ENCODE measurements around the gene LASP1. TPM values are rescaled to one million over a fixed set of nuclear protein-coding genes. Genes with fewer than 3 reads are reported as not detected.
A peak's percentile ranks its signal among the peaks of the same experiment; 100 is the strongest.

LASP1 gene, protein sequence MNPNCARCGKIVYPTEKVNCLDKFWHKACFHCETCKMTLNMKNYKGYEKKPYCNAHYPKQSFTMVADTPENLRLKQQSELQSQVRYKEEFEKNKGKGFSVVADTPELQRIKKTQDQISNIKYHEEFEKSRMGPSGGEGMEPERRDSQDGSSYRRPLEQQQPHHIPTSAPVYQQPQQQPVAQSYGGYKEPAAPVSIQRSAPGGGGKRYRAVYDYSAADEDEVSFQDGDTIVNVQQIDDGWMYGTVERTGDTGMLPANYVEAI
- total RNA-seq (2012; rRNA removed), result 79.8 and 113 TPM in 2 replicates
- 262 and 304 TPM in 2 replicates for polyA plus RNA-seq (2012; rRNA removed)
- polyA plus RNA-seq (2012; cell fraction: cytosol; rRNA removed), result 126 and 206 TPM in 2 replicates
- polyA plus RNA-seq (2012; cell fraction: nucleus; rRNA removed; ENCODE audit: low replicate concordance), result 161 and 251 TPM in 2 replicates
- Bru-seq, nascent RNA, result percentile 98 among the genes with signal in this experiment
- percentile 99 among the genes with signal in this experiment for BruChase-seq, experiment 1, labeled RNA remaining after a 6-hour chase
- BruChase-seq, experiment 2, labeled RNA remaining after a 2-hour chase, result percentile 97 among the genes with signal in this experiment
- long read RNA-seq, full-length matches to known transcripts, result 123 of 493 reads
- long read RNA-seq, partial matches to known transcripts, result 357 of 493 reads
- long read RNA-seq, other reads (novel, unspliced or antisense), result 13 of 493 reads

DNA sequence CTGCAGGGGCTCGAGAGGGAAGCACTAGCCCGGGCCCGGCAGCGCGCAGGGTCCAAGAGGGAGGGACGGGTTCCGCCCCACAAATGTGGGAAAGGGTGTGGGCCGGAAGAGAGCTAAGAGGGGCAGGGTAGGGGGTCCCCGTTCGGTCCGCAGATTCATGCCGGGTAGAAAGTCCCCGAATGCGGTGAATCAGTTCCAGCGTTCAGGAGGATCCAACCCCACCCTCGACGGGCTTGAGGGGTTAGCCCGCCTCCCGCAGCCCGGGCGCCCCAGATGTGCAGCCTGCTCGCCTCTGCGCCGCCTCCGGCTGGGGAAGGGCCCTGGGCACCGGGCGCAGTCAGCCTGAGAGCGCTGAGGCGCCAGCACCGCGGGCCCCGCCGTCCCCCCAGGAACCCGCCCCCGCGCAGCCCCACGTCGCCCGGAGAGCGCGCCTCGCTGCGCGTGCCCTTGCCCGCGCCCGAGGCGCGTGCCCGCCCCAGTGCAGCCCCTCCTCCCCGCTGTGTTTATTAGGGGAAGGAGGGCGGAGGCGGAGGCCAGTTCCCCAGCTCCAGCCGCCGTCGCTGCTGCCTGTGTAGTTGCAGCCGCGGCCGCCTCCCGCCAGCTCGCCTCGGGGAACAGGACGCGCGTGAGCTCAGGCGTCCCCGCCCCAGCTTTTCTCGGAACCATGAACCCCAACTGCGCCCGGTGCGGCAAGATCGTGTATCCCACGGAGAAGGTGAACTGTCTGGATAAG lies at the start of gene LASP1:
LASP1 (plus strand) TSS at position 533 of the 733 bp plus-strand sequence; CDS start at position 665, 132 bp downstream.
- Histone ChIP-seq H3K36me3 (ENCODE audit: control insufficient read depth, insufficient read depth, low read length) (peaks cover 26% of the 10 kb centered on the region), H2BK20ac (ENCODE audit: low read depth, low read length) (peak within 1 kb of the TSS; percentile 74), H3K18ac (ENCODE audit: low read depth, low read length) (peak within 1 kb of the TSS; percentile 83), H3K79me1 (ENCODE audit: low read depth in 1 of 2, low read length in 2 of 2) (peaks cover 0 to 39% of the 10 kb centered on the region in 2 experiments; a peak in 2 of 4 replicates), H3K4me2 (ENCODE audit: low read depth, low read length) (peak within 1 kb of the TSS; percentile 94), H4K5ac (ENCODE audit: low read depth, low read length) (peak within 1 kb of the TSS; percentile 80), H3K27ac (ENCODE audit: insufficient read depth, low read length) (peak within 1 kb of the TSS; percentile 96), H2AK5ac (ENCODE audit: low read depth, low read length) (peak within 1 kb of the TSS; percentile 96), H3K4me3 (ENCODE audit: insufficient read depth, low read depth, low read length) (peak within 1 kb of the TSS; percentile 90), H3K14ac (replicated peaks; ENCODE audit: low read depth, low read length) (peak within 1 kb of the TSS; percentile 96), H2BK120ac (ENCODE audit: low read depth, low read length) (peak within 1 kb of the TSS; percentile 91), H4K8ac (ENCODE audit: low read depth in 2 of 2, low read length in 2 of 2) (peak within 1 kb of the TSS; percentile 81 to 94), H3K4me1 (ENCODE audit: control insufficient read depth, insufficient read depth, low read length) (peaks cover 31% of the 10 kb centered on the region), H3K9me1 (ENCODE audit: insufficient read depth, low read length) (peaks cover 31% of the 10 kb centered on the region), H3K9me3 (ENCODE audit: control insufficient read depth, insufficient read depth, low read length) (no peaks in the 10 kb centered on the region), H3K27me3 (ENCODE audit: control insufficient read depth, insufficient read depth, low read length) (no peaks in the 10 kb centered on the region), H3K9ac (ENCODE audit: low read depth, low read length) (peak within 1 kb of the TSS; percentile 97), H2AK9ac (replicated peaks; ENCODE audit: low read depth, low read length, poor library complexity) (peak within 1 kb of the TSS; percentile 100), H2BK15ac (ENCODE audit: low read depth, low read length) (peak within 1 kb of the TSS; percentile 92; the same call in 1 of the 3 replicates), H3K23ac (ENCODE audit: low read depth, low read length) (peak within 1 kb of the TSS; percentile 97), H2AFZ (replicated peaks; ENCODE audit: low read length, poor library complexity) (peak within 1 kb of the TSS; percentile 95), H3K56ac (ENCODE audit: extremely low read depth, insufficient read depth, low read length) (peak within 1 kb of the TSS; percentile 98), H4K91ac (ENCODE audit: insufficient read depth, low read depth, low read length) (peak within 1 kb of the TSS; percentile 91), H4K20me1 (ENCODE audit: insufficient read depth, low read length) (peaks cover 42% of the 10 kb centered on the region), H3K4ac (ENCODE audit: low read depth, low read length) (peak within 1 kb of the TSS; percentile 97), H2BK5ac (ENCODE audit: low read depth, low read length, poor library complexity, severe bottlenecking) (peak within 1 kb of the TSS; percentile 90)
- ATAC-seq (ENCODE audit: low read depth) (peak; percentile 58), DNase-seq (peak; percentile 87)
- intact Hi-C loops (cut with micrococcal nuclease) (loop anchor here (1.0 to 5.0 kb wide), 4 partner anchors 13 to 284 kb away; partner anchors contain the start of gene PSMB3), in situ Hi-C loops (cut with MboI; ENCODE audit: low sequenced_read_pairs) (no loop called here), dilution Hi-C loops (cut with HindIII; ENCODE audit: low sequenced_read_pairs, unreplicated experiment) (no loop called here)
- TF ChIP-seq POLR2A (IDR thresholded peaks at IDR 0.05; ENCODE audit: low read depth, low read length) (peak; percentile 98), RAD21 (IDR thresholded peaks at IDR 0.05; ENCODE audit: low read length) (no peak; the same call in 1 of the 2 replicates), NFE2L2 (IDR thresholded peaks at IDR 0.05; ENCODE audit: low read depth, low read length) (no peak), MXI1 (IDR thresholded peaks at IDR 0.05; ENCODE audit: borderline replicate concordance, low read depth, low read length) (peak; percentile 82), BHLHE40 (IDR thresholded peaks at IDR 0.05; ENCODE audit: low read depth, low read length) (peak; percentile 27; the same call in 1 of the 2 replicates), FOS (IDR thresholded peaks at IDR 0.05; ENCODE audit: low read depth, low read length) (no peak), MAFK (IDR thresholded peaks at IDR 0.05; ENCODE audit: low read depth, low read length) (no peak), MAZ (IDR thresholded peaks at IDR 0.05; ENCODE audit: borderline replicate concordance, low read depth, low read length) (peak; percentile 94)
- TF ChIP-seq, protein P1, sequence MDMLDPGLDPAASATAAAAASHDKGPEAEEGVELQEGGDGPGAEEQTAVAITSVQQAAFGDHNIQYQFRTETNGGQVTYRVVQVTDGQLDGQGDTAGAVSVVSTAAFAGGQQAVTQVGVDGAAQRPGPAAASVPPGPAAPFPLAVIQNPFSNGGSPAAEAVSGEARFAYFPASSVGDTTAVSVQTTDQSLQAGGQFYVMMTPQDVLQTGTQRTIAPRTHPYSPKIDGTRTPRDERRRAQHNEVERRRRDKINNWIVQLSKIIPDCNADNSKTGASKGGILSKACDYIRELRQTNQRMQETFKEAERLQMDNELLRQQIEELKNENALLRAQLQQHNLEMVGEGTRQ (IDR thresholded peaks at IDR 0.05; ENCODE audit: low read depth, low read length), result peak; percentile 61
- WGBS, 2 experiments (ENCODE audit: extremely low coverage in 2 of 2, insufficient read length in 1 of 2), result 0% methylated on average over 23 of the region's 73 CpGs; no CpG with 5 or more reads in 1 of the 2 experiments
- ChIA-PET POLR2A (ENCODE audit: unreplicated experiment) (interaction anchor here (0.6 to 1.3 kb wide), 4 partner anchors 8 to 55 kb away, joined by 4 to 8 read pairs (median 4); partner anchors contain the start of genes LASP1NB and RPL23), CTCF (interaction anchor here (0.6 to 0.8 kb wide), 2 partner anchors 16 to 94 kb away, joined by 5 to 6 read pairs; partner anchors contain the start of gene RPL23)
- BruUV-seq (replicated peaks), result no TSS peak

Data from IMR-90 (cell line).